HepG2 (cell line): ENCODE data around the gene TPRN. TPM values are rescaled to one million over a fixed set of nuclear protein-coding genes. Genes with fewer than 3 reads are reported as not detected.

ENCODE experiments used
- ATAC-seq: fragments of 200-7000 bp; cut with Tn5 transposase; 3 replicates; pipeline ENCODE4 v1.9.1; 2020; ENCODE audit warnings: mild to moderate bottlenecking, moderate library complexity
- BruUV-seq: library from RNA; stranded (reverse); fragments of 400-500 nt; replicated peaks from 2 replicates; lab custom pipeline; 2021; lab: Mats Ljungman, UMichigan
- CTCF ChIA-PET: fragments of 300-600 bp; formaldehyde crosslinking; extraction: SDS; loops from one replicate; lab custom pipeline; 2021; ENCODE audit warnings: low total read pairs, inconsistent platforms, low intra/inter-chr PET ratio; lab: Yijun Ruan, JAX
- POLR2A ChIA-PET: fragments of 350-600 bp; sonication (Branson Sonifier 250); formaldehyde crosslinking; loops from one replicate; lab custom pipeline; 2020; ENCODE audit warnings: antibody characterized with exemption, inconsistent platforms; lab: Yijun Ruan, JAX
- DNase-seq: peaks from one replicate; pipeline ENCODE4 v3.0.0-alpha.2; 2015; ENCODE audit warnings: low spot score
- FAIRE-seq: peaks from 3 replicates; lab custom pipeline; 2011; peaks lifted over from hg19 to GRCh38; lab: Jason Lieb, UNC
- H2AFZ ChIP-seq: one replicate; pipeline ENCODE4 v1.6.1; 2011; ENCODE audit warnings: low read length, inconsistent platforms
- H3K27ac ChIP-seq: fragments of 300-600 bp; 3 replicates; pipeline ENCODE4 v1.8.0; 2011; ENCODE audit warnings: mixed run types, mild to moderate bottlenecking, mixed read lengths, low read length, inconsistent platforms; ENCODE audit not compliant: insufficient read depth; ENCODE audit errors: extremely low read length
- H3K27me3 ChIP-seq, 2 experiments: fragments of 200-600 bp in 1 of 2; 2 replicates in 1 of 2; 3 replicates in 1 of 2; pipeline versions ENCODE4 v1.6.0 to v1.8.0; 2011; ENCODE audit warnings: low read length in 2 of 2, mild to moderate bottlenecking in 2 of 2, moderate library complexity in 2 of 2, inconsistent platforms in 1 of 2; ENCODE audit not compliant: insufficient read depth in 2 of 2, control insufficient read depth in 1 of 2
- H3K36me3 ChIP-seq, 2 experiments: fragments of 200-600 bp in 1 of 2; replicated peaks in 1 of 2; 2 replicates in 1 of 2; 3 replicates in 1 of 2; pipeline versions ENCODE4 v1.5.1 to v1.8.0; 2011; ENCODE audit warnings: low read length in 2 of 2, inconsistent platforms in 1 of 2; ENCODE audit not compliant: insufficient read depth in 2 of 2, control insufficient read depth in 1 of 2
- H3K4me1 ChIP-seq: 2 replicates; pipeline ENCODE4 v1.5.1; 2012; ENCODE audit warnings: low read length, inconsistent platforms; ENCODE audit not compliant: insufficient read depth
- H3K4me2 ChIP-seq: 2 replicates; pipeline ENCODE4 v1.6.0; 2011; ENCODE audit warnings: low read depth, low read length, inconsistent platforms
- H3K4me3 ChIP-seq, 3 experiments: fragments of 200-600 bp in 1 of 3; sonication (generic), shearing (Covaris generic) in 1 of 3; replicated peaks in 1 of 3; 2 replicates each; pipeline ENCODE4 v1.5.1; 2011 to 2016; ENCODE audit warnings: low read length in 3 of 3, inconsistent platforms in 2 of 3, low read depth in 2 of 3, mild to moderate bottlenecking in 2 of 3, control low read depth in 1 of 3, mixed read lengths in 1 of 3; ENCODE audit not compliant: insufficient read depth in 1 of 3
- H3K79me2 ChIP-seq: one replicate; pipeline ENCODE4 v1.6.1; 2011; ENCODE audit warnings: low read length, inconsistent platforms; ENCODE audit not compliant: insufficient read depth
- H3K9ac ChIP-seq: 2 replicates; pipeline ENCODE4 v1.6.0; 2011; ENCODE audit warnings: mild to moderate bottlenecking, low read depth, low read length, inconsistent platforms; ENCODE audit not compliant: insufficient read depth
- H3K9me3 ChIP-seq: 2 replicates; pipeline ENCODE4 v1.5.1; 2012; ENCODE audit warnings: mild to moderate bottlenecking, low read length
- H4K20me1 ChIP-seq: 2 replicates; pipeline ENCODE4 v1.6.0; 2011; ENCODE audit warnings: inconsistent platforms, mild to moderate bottlenecking, low read length, moderate library complexity; ENCODE audit not compliant: insufficient read depth
- E2F2 ChIP-seq: sonication (generic); formaldehyde crosslinking; IDR thresholded peaks from 2 replicates; pipeline ENCODE4 v1.4.0; 2020; ENCODE audit warnings: missing genetic modification reagents, borderline replicate concordance
- IRF2 ChIP-seq: IDR thresholded peaks from 2 replicates; pipeline ENCODE4 v1.6.1; 2018; ENCODE audit warnings: missing genetic modification reagents, missing compliant biosample characterization
- JUND ChIP-seq: sonication (generic); formaldehyde crosslinking; IDR thresholded peaks from 2 replicates; pipeline ENCODE4 v1.8.0; 2022; ENCODE audit warnings: mild to moderate bottlenecking, missing genetic modification reagents
- MATR3 ChIP-seq: sonication (generic); formaldehyde crosslinking; IDR thresholded peaks from 2 replicates; pipeline ENCODE4 v1.4.0; 2020; ENCODE audit warnings: missing genetic modification reagents
- ZBTB4 ChIP-seq: sonication (generic); formaldehyde crosslinking; IDR thresholded peaks from 2 replicates; pipeline ENCODE4 v1.4.0; 2020; ENCODE audit warnings: missing genetic modification reagents, mild to moderate bottlenecking, borderline replicate concordance
- ZNF678 ChIP-seq: sonication (generic); formaldehyde crosslinking; IDR thresholded peaks from 2 replicates; pipeline ENCODE4 v1.4.0; 2020; ENCODE audit warnings: mild to moderate bottlenecking, missing genetic modification reagents
- ZNF777 ChIP-seq: sonication (generic); formaldehyde crosslinking; IDR thresholded peaks from 2 replicates; pipeline ENCODE4 v1.4.0; 2020; ENCODE audit warnings: missing genetic modification reagents
- ZNF878 ChIP-seq: sonication (generic); formaldehyde crosslinking; IDR thresholded peaks from 2 replicates; pipeline ENCODE4 v1.8.1; 2023; ENCODE audit warnings: mild to moderate bottlenecking, missing genetic modification reagents, moderate library complexity
- WGBS: methylation state at CpG from one replicate; pipeline ENCODE4 v1.1.6; 2017; ENCODE audit warnings: low lambda C conversion rate; 5-methylcytosine and 5-hydroxymethylcytosine counted together
- in situ Hi-C: cut with HindIII; loops from 2 replicates; pipeline ENCODE4 v1.10.0; 2017; ENCODE audit warnings: low pct_unique_long_range_greater_than_20kb; ENCODE audit not compliant: extremely low pct_ligation_motif_present
- intact Hi-C: fragments of 100-400 bp; cut with micrococcal nuclease; formaldehyde crosslinking; loops from one replicate; pipeline ENCODE4 v1.10.0; 2022; ENCODE audit not compliant: unreplicated experiment
- polyA plus RNA-seq, 8 experiments: library from polyadenylated mRNA; depleted of rRNA in 3 of 8; stranded (reverse) in 7 of 8; unstranded in 1 of 8; fragments of >200 nt; fragmentation: Illumina TruSeq in 4 of 8; extraction: Trizol in 4 of 8; gene quantifications; 2 replicates each; pipeline versions ENCODE4 v1.2.1 to v1.2.3, GENCODE V29; 2011 to 2016; ENCODE audit warnings: low read depth in 4 of 8, missing spikeins in 1 of 8, mixed read lengths in 1 of 8; ENCODE audit not compliant: insufficient read depth in 1 of 8
- total RNA-seq, 5 experiments: library from RNA; depleted of rRNA; stranded (reverse); fragments of >200 nt; fragmentation: Illumina TruSeq; extraction: Trizol; gene quantifications; 2 replicates each; pipeline ENCODE4 v1.2.3, GENCODE V29; 2016; ENCODE audit warnings: low read depth in 1 of 5
- TF ChIP-seq, protein P1 (sequence below): sonication (generic); formaldehyde crosslinking; IDR thresholded peaks from 2 replicates; pipeline ENCODE4 v1.5.0; 2020; ENCODE audit warnings: mild to moderate bottlenecking, missing genetic modification reagents
- TF ChIP-seq, protein P2 (sequence below): sonication (generic); formaldehyde crosslinking; conservative IDR thresholded peaks from 2 replicates; pipeline ENCODE4 v1.5.0; 2020; ENCODE audit warnings: missing genetic modification reagents

The TPRN gene
- total and polyA plus RNA-seq, 2 of the 13 experiments (the other 11 are each of a cell fraction or from before 2014, with no cell fraction given), result 10.1 to 19.2 TPM

- no peak for TF ChIP-seq ZNF878 (CRISPR knock-in tag)
- TF ChIP-seq, protein P1, sequence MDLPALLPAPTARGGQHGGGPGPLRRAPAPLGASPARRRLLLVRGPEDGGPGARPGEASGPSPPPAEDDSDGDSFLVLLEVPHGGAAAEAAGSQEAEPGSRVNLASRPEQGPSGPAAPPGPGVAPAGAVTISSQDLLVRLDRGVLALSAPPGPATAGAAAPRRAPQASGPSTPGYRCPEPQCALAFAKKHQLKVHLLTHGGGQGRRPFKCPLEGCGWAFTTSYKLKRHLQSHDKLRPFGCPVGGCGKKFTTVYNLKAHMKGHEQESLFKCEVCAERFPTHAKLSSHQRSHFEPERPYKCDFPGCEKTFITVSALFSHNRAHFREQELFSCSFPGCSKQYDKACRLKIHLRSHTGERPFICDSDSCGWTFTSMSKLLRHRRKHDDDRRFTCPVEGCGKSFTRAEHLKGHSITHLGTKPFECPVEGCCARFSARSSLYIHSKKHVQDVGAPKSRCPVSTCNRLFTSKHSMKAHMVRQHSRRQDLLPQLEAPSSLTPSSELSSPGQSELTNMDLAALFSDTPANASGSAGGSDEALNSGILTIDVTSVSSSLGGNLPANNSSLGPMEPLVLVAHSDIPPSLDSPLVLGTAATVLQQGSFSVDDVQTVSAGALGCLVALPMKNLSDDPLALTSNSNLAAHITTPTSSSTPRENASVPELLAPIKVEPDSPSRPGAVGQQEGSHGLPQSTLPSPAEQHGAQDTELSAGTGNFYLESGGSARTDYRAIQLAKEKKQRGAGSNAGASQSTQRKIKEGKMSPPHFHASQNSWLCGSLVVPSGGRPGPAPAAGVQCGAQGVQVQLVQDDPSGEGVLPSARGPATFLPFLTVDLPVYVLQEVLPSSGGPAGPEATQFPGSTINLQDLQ (CRISPR knock-in tag), result no peak
- TF ChIP-seq, protein P2, sequence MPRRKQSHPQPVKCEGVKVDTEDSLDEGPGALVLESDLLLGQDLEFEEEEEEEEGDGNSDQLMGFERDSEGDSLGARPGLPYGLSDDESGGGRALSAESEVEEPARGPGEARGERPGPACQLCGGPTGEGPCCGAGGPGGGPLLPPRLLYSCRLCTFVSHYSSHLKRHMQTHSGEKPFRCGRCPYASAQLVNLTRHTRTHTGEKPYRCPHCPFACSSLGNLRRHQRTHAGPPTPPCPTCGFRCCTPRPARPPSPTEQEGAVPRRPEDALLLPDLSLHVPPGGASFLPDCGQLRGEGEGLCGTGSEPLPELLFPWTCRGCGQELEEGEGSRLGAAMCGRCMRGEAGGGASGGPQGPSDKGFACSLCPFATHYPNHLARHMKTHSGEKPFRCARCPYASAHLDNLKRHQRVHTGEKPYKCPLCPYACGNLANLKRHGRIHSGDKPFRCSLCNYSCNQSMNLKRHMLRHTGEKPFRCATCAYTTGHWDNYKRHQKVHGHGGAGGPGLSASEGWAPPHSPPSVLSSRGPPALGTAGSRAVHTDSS (CRISPR knock-in tag), result no peak
Measured at GRCh38 chr9:137175345-137175961, 25.1 kb downstream of the TPRN start (continued).

- peaks cover 7% of the 10 kb centered on the region; the same call in 1 of the 2 replicates for H3K4me1 ChIP-seq
- H3K27me3 ChIP-seq, result peaks cover 0 to 25% of the 10 kb centered on the region in 2 experiments; a peak in 3 of 5 replicates
- no peak overlapping the region for H3K4me3 ChIP-seq
- ATAC-seq (no peak), DNase-seq (no peak), FAIRE-seq (no peak)
- H3K27ac ChIP-seq, result no peak overlapping the region
- no peaks in the 10 kb centered on the region for H3K9me3 ChIP-seq
- peaks cover under 1 to 1% of the 10 kb centered on the region in 2 experiments; a peak in 1 of 5 replicates for H3K36me3 ChIP-seq
- no peak overlapping the region for H2AFZ ChIP-seq
- no TSS peak for BruUV-seq
- no peaks in the 10 kb centered on the region for H4K20me1 ChIP-seq
- H3K4me2 ChIP-seq, result no peak overlapping the region
- in situ Hi-C loops, result no loop called here
- no peak overlapping the region for H3K9ac ChIP-seq
- 96% methylated on average over 22 of the region's 34 CpGs for WGBS
- H3K79me2 ChIP-seq, result no peaks in the 10 kb centered on the region
- CTCF ChIA-PET, result no interaction called here
- intact Hi-C loops, result loop anchor here (10.0 kb wide), 1 partner anchor 60 kb away; the partner anchor contains the start of gene DPP7
- POLR2A ChIA-PET, result no interaction called here
- no peak for TF ChIP-seq ZNF777 (CRISPR knock-in tag)
- TF ChIP-seq ZBTB4 (CRISPR knock-in tag), result no peak
- TF ChIP-seq MATR3 (CRISPR knock-in tag), result no peak
- no peak for TF ChIP-seq IRF2 (CRISPR knock-in tag)
- no peak for TF ChIP-seq ZNF678 (CRISPR knock-in tag)
- no peak for TF ChIP-seq JUND (CRISPR knock-in tag)
- TF ChIP-seq E2F2 (CRISPR knock-in tag), result no peak
Measured at GRCh38 chr9:137174722-137175293, 25.7 kb downstream of the TPRN start.
